Anterior cingulate cortex (tissue), 58 donors: Measurements from ENCODE around the gene PSMD1.

Source experiments
- DNase-seq, 58 donors: peaks; one replicate each; lab custom pipeline; 2025; lab: John Stamatoyannopoulos, UW

Gene PSMD1

DNA sequence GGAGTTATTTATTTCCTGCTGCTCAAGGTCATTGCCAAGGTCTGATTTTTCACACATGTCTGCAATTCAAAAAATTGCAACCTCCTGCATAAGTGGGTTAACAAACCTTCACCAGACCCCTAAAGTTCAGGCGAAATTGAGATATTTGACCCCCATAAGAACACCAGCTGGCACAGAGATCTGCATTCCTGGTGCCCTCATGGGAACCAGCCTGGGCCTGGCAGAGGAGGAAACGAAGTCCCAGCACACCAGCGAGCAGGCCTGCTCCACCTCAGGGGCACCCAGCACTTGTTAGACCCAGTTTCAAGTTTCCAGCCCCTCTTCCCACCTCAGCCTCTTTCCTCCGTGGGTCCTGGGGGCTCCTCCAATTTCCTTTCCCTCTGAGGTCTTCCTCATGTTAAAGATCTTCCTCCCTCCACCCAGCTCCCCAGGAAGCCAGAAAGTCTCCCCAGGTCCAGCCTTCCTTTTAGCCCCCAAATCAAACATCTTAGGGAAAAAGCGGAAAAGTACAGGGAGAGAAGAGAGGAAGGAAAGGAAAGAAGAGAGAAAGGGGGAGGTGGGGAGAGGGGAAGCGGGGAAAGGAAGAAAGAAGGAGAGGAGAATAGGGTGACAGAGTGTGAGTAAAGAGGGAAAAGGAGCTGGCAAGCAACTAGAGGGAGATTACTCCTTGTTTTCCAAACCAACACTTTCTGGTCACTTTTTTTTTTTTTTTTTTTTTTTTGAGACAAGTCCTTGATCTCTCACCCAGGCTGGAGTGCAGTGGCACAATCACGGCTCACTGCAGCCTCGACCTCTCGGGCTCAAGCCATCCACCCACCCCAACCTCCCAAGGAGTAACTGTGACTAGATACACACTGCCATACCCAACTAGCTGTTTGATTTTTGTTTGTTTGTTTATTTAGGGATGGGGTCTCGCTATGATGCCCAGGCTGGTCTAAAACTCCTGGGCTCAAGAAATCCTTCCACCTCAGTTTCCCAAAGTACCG, 23.2 kb upstream of the PSMD1 start:
- no peak for DNase-seq

GRCh38 chr2:231034291-231034882, 22.3 kb upstream of the PSMD1 start:
- no peak for DNase-seq

DNA sequence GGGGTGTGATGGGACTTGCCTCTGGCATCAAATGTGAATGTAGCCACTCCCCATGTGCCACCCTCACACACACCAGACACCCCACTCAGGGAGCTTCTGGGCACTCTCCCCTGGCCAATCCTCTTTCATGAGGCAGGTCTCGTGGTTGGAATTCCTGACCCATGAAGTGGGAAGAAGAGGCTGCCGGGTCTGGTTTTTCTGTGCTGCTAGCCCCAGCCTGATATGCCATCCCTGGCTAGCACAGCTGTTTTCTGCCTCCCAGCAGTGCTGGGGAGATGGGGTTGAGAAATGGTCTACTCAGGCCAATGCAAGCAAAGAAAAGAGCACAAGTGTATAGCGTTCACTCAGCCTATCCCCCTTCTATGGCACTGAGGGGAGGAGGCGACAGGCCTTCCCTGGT, 20.5 kb upstream of the PSMD1 start:
- no peak for DNase-seq

- DNase-seq: no peak
These were observed 20.0 kb upstream of the PSMD1 start for GRCh38 chr2:231036578-231037106.

GRCh38 chr2:231037202-231037730, 19.4 kb upstream of the PSMD1 start, which contains the start of gene C2orf72:
C2orf72 (plus strand) TSS chr2:231037523; CDS start chr2:231037566, 43 bp downstream.
- peak in 10 of 58 donors; percentile 31 to 61 (median 38) for DNase-seq

DNA sequence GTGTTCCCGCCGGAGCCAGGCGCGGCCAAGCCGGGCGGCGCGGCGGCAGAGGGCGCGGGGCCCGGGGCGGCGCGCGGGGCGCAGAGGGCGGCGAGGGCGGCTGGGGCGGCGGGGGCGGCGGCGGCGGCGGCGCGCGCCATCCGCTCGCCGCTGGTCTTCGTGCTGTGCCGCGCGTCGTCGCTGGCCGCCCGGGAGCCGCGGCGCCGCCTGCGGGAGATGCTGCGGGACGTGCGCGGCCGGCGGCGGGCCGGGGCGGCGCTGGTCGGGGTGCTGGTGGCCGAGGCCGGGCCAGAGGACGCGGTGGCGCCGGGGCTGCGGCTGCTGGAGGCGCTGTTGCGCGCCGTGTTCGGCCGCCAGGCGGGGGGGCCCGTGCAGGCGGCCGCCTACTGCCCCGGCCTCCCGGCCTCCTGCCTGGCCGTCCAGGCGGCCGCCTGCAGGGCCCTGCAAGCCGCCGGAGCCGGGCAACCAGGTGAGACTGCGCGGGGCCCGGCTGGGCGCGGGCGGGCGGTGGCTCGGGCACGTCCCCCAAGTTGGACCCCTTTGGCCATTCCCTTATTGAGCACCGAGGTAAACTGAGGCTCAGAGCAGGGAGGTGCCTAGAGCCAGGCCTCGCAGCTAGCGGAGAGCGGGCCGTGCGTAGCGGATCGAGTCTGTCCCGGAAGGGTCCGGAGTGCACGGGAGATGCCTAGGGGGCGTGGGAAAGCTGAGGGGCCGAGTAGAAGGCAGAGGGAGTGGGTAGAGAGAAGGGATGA, 18.8 kb upstream of the PSMD1 start:
- DNase-seq: peak in 37 of 58 donors; percentile 30 to 67 (median 50)

GRCh38 chr2:231038483-231039293, 18.0 kb upstream of the PSMD1 start:
- peak in 8 of 58 donors; percentile 23 to 51 (median 40) for DNase-seq

GRCh38 chr2:231039294-231039664, 17.4 kb upstream of the PSMD1 start:
- no peak for DNase-seq

GRCh38 chr2:231039821-231040364, 16.8 kb upstream of the PSMD1 start:
- DNase-seq: no peak

DNA sequence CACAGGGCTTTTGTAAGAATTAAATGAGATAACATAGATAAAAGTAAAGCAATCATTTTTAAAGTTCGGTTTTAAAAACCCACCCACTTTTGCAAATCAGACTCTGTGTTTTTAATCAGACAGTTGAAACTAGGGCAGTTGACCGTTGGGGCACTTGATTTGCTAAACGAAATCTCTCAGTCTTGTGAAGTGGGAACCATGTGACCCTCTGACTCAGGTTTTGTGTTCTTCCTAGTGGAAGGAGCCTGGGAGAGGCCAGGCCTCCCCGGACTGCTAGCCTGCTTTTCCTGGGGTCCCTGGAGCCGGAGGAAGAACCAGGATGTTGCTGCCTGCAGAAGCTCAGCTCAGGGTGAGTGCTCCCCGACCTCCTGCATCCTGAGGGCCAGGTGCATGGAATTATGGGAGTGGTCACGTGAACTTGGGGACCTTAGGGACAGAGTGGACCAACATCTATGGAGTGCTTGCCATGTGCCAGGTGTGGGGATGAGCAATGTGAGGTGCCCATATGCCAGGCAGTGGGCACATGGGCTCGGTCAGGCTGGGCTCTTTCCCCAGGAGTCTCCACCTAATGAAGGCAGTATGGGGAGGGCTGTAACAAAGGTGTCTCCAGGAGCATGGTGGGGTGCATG, 15.5 kb upstream of the PSMD1 start:
- peak in 2 of 58 donors; percentile 18 to 19 for DNase-seq

DNA sequence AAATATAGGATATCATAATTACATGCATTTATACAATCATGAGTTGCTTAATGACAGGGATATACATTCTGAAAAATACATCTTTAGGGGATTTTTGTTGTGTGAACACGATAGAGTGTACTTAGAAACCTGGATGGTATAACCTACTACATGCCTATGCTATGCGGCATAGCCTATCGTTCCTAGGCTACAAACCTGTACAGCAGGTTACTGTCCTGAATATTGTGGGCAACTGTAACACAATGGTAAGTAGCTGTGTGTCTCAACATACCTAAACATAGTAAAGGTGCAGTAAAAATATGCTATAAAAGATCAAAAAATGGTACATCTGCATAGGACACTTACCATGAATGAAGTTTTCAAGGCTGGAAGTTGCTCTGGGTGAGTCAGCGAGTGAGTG, 12.9 kb upstream of the PSMD1 start:
- DNase-seq: no peak

DNA sequence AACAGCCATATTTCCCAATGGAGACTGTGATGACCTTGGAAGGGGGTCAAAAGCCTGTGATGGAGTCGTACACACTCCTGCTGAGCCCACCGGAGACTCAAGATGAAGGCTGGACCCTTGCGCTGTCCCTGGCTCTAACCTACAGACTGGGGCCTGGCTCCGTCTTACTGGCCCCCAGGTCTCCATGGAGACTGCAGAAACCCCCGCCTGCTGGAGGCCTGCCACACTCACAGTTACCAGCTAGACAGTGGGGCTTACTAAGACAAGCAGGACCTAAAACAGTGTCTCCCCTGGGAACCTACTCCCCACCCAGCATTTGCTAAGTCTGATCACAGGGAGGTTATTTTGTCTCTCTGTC, 9.8 kb upstream of the PSMD1 start:
- DNase-seq: peak in 1 of 58 donors; percentile 31

GRCh38 chr2:231047274-231047922, 9.3 kb upstream of the PSMD1 start:
- DNase-seq: peak in 51 of 58 donors; percentile 32 to 92 (median 74)

DNA sequence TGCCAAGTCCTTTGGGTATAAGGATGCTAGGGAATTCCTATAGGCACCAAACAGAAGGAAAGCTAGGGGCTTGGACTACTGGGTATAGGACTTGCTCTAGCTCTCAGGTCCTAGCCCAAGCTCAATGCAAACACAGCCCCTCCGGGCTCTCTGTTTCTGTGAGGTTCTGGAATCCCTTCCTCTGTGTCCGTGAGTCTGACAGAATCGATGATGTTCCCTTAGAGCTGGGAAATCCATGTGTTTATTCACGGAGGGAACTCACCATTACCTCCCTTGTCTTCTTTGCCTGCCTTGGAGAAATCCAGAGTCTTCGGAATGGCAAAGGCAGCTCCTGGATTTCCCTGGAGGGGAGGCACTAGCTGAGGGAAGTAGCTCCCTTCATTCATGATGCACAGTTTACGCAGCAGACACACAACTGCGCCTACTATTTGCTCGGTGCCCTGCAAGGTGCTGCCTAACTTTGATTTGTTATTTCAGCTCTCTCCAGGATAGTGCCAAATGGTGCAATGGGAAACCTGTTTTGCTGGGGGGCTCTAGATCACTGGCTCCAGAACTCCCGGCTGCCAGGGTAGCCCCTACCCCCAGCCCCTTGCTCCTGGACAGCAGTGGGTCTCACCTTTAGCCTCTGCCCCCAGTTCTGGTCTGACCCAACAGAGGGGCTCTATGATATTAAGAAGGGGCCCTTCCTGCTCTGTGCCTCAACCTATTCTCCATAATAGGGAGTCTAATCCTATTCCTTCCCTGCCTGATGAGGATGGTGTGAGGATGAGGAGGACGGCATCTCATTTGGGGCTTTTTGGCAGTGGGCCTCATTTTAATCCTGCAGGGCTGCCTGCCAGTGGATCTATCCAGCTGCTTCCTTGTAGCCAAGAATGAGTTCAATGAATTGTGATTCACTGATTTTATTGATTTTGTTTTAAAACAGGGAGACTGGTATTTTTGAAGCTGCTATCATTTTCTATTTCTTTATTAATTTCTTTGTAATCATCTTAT, 8.4 kb upstream of the PSMD1 start:
- DNase-seq: peak in 7 of 58 donors; percentile 8 to 62 (median 15)

DNA sequence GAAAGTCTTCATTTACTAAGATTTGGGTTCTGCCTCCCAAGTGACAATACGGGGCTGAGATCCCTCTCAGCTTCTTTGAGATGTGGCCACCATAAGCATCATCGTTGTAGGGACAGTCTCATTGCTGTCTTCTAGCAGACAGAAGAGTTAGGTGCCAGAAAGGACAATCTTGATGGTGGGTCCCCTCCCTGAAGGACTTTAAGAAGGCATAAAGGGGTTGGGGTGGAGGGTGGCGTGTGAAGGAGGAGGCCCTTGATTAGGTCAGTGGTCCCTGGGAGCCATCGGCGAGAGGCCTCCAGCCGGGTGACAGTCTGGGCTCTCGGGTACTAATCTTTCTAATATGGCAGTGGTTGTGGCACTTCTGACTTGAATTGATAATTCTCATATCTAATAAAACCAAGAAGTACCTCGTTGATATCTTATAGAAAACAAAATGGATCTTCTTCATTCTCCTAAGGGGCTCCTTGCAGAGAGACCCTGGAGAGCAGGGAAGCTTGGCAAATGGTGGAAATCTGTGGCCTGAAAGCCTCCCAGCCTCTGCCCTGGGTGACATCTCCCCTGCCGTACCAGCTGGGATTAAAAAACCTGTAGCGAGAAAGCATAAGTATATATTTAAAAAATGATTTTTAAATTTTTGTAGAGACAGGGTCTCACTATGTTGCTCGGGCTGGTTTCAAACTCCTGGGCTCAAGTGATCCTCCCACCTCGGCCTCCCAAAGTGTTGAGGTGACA, 7.2 kb upstream of the PSMD1 start:
- DNase-seq: no peak
